ENCODE data around the gene SLC12A2.

The SLC12A2 gene

GRCh38 chr5:128074953-128075352, 8.6 kb upstream of the SLC12A2 start:
- no peak overlapping the region for H3K27ac ChIP-seq (ENCODE audit: low read depth, low read length)
- peaks cover 25% of the 10 kb centered on the region for H3K79me2 ChIP-seq (ENCODE audit: control insufficient read depth, insufficient read depth, low read length, unreplicated experiment)
- no peak overlapping the region for H2AFZ ChIP-seq (ENCODE audit: low read length, unreplicated experiment)
- no peak overlapping the region for H3K4me3 ChIP-seq (ENCODE audit: low read depth, low read length)
- no peaks in the 10 kb centered on the region for H3K36me3 ChIP-seq (ENCODE audit: insufficient read depth, low read length)
- no peaks in the 10 kb centered on the region for H3K4me1 ChIP-seq (ENCODE audit: control insufficient read depth, insufficient read depth, low read length, unreplicated experiment)
- no peaks in the 10 kb centered on the region for H3K27me3 ChIP-seq (ENCODE audit: insufficient read depth, low read length)

DNA sequence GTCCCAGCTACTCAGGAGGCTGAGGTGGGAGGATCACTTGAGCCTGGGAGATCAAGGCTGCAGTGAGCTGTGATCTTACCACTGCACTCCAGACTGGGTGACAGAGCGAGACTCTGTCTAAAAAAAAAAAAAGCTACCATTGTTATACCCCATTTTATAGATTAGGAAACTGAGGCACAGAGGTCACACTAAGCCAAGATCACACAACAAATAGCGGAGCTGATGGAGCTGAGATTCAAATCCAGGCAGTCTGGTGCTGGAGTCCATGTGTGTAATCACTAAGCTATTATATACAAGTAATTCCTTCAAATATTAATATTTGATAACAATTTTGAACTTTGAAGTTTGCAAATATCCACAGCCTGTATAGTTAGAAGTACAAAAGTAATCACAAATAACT, 6.0 kb upstream of the SLC12A2 start:
- Histone ChIP-seq H3K27me3 (ENCODE audit: insufficient read depth, low read length) (no peaks in the 10 kb centered on the region), H3K36me3 (ENCODE audit: insufficient read depth, low read length) (no peaks in the 10 kb centered on the region; the same call in 1 of the 2 replicates), H3K4me1 (ENCODE audit: control insufficient read depth, insufficient read depth, low read length, unreplicated experiment) (peaks cover 16% of the 10 kb centered on the region), H3K4me3 (ENCODE audit: low read depth, low read length) (no peak overlapping the region), H3K27ac (ENCODE audit: low read depth, low read length) (no peak overlapping the region), H3K79me2 (ENCODE audit: control insufficient read depth, insufficient read depth, low read length, unreplicated experiment) (peaks cover 41% of the 10 kb centered on the region), H2AFZ (ENCODE audit: low read length, unreplicated experiment) (no peak overlapping the region)

- H3K36me3 ChIP-seq (ENCODE audit: insufficient read depth, low read length): no peaks in the 10 kb centered on the region; the same call in 1 of the 2 replicates
- peak overlapping the region; percentile 72 for H2AFZ ChIP-seq (ENCODE audit: low read length, unreplicated experiment)
- no peaks in the 10 kb centered on the region for H3K27me3 ChIP-seq (ENCODE audit: insufficient read depth, low read length)
- H3K4me1 ChIP-seq (ENCODE audit: control insufficient read depth, insufficient read depth, low read length, unreplicated experiment): peaks cover 24% of the 10 kb centered on the region
- peaks cover 60% of the 10 kb centered on the region for H3K79me2 ChIP-seq (ENCODE audit: control insufficient read depth, insufficient read depth, low read length, unreplicated experiment)
- H3K27ac ChIP-seq (ENCODE audit: low read depth, low read length): no peak overlapping the region
- H3K4me3 ChIP-seq (ENCODE audit: low read depth, low read length): peak overlapping the region; percentile 95
These were observed 2.3 kb upstream of the SLC12A2 start for GRCh38 chr5:128081111-128081851.

GRCh38 chr5:128082551-128083032, 974 bp upstream of the SLC12A2 start:
- Histone ChIP-seq H3K27me3 (ENCODE audit: insufficient read depth, low read length) (no peaks in the 10 kb centered on the region), H3K4me1 (ENCODE audit: control insufficient read depth, insufficient read depth, low read length, unreplicated experiment) (peaks cover 24% of the 10 kb centered on the region), H3K36me3 (ENCODE audit: insufficient read depth, low read length) (no peaks in the 10 kb centered on the region; the same call in 1 of the 2 replicates), H3K27ac (ENCODE audit: low read depth, low read length) (peak overlapping the region; percentile 71), H3K79me2 (ENCODE audit: control insufficient read depth, insufficient read depth, low read length, unreplicated experiment) (peaks cover 65% of the 10 kb centered on the region), H3K4me3 (ENCODE audit: low read depth, low read length) (peak overlapping the region; percentile 95), H2AFZ (ENCODE audit: low read length, unreplicated experiment) (peak overlapping the region; percentile 76)

DNA sequence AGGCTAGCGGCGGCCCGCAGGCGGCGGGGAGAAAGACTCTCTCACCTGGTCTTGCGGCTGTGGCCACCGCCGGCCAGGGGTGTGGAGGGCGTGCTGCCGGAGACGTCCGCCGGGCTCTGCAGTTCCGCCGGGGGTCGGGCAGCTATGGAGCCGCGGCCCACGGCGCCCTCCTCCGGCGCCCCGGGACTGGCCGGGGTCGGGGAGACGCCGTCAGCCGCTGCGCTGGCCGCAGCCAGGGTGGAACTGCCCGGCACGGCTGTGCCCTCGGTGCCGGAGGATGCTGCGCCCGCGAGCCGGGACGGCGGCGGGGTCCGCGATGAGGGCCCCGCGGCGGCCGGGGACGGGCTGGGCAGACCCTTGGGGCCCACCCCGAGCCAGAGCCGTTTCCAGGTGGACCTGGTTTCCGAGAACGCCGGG, 253 bp downstream of the SLC12A2 start:
- no peaks in the 10 kb centered on the region for H3K27me3 ChIP-seq (ENCODE audit: insufficient read depth, low read length)
- H3K27ac ChIP-seq (ENCODE audit: low read depth, low read length): peak overlapping the region; percentile 71; the same call in 1 of the 2 replicates
- H3K79me2 ChIP-seq (ENCODE audit: control insufficient read depth, insufficient read depth, low read length, unreplicated experiment): peaks cover 64% of the 10 kb centered on the region
- peak overlapping the region; percentile 65 for H2AFZ ChIP-seq (ENCODE audit: low read length, unreplicated experiment)
- H3K36me3 ChIP-seq (ENCODE audit: insufficient read depth, low read length): no peaks in the 10 kb centered on the region; the same call in 1 of the 2 replicates
- H3K4me3 ChIP-seq (ENCODE audit: low read depth, low read length): peak overlapping the region; percentile 95
- H3K4me1 ChIP-seq (ENCODE audit: control insufficient read depth, insufficient read depth, low read length, unreplicated experiment): peaks cover 24% of the 10 kb centered on the region

DNA sequence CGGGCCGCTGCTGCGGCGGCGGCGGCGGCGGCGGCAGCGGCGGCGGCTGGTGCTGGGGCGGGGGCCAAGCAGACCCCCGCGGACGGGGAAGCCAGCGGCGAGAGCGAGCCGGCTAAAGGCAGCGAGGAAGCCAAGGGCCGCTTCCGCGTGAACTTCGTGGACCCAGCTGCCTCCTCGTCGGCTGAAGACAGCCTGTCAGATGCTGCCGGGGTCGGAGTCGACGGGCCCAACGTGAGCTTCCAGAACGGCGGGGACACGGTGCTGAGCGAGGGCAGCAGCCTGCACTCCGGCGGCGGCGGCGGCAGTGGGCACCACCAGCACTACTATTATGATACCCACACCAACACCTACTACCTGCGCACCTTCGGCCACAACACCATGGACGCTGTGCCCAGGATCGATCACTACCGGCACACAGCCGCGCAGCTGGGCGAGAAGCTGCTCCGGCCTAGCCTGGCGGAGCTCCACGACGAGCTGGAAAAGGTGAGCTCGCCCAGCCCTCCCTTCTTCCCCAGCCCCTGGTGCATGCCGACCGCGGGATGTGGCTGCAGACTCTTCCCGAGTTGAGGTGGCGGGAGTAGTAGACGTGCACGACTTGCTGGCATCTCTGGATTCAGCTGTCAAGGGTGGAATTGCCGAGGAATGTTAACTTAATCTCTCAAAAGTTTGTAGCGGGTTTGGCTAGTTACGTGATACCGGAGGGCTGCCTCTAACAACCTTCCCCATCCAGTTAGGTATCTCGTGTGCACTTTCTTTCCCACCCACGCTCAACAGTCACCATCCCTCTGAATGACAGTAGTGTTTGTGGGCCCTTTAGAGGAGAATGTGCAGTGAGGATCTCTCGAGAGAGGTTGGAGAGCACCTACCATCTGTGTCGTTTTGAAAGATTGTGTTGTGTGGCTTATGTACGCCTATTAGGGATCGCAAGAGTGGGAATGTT, 932 bp downstream of the SLC12A2 start:
- H2AFZ ChIP-seq (ENCODE audit: low read length, unreplicated experiment): peak overlapping the region; percentile 76
- H3K27me3 ChIP-seq (ENCODE audit: insufficient read depth, low read length): no peaks in the 10 kb centered on the region
- no peaks in the 10 kb centered on the region; the same call in 1 of the 2 replicates for H3K36me3 ChIP-seq (ENCODE audit: insufficient read depth, low read length)
- H3K27ac ChIP-seq (ENCODE audit: low read depth, low read length): no peak overlapping the region
- H3K4me1 ChIP-seq (ENCODE audit: control insufficient read depth, insufficient read depth, low read length, unreplicated experiment): peaks cover 24% of the 10 kb centered on the region
- peaks cover 58% of the 10 kb centered on the region for H3K79me2 ChIP-seq (ENCODE audit: control insufficient read depth, insufficient read depth, low read length, unreplicated experiment)
- H3K4me3 ChIP-seq (ENCODE audit: low read depth, low read length): peak overlapping the region; percentile 95

- H3K79me2 ChIP-seq (ENCODE audit: control insufficient read depth, insufficient read depth, low read length, unreplicated experiment): peaks cover 55% of the 10 kb centered on the region
- no peaks in the 10 kb centered on the region for H3K27me3 ChIP-seq (ENCODE audit: insufficient read depth, low read length)
- H3K4me1 ChIP-seq (ENCODE audit: control insufficient read depth, insufficient read depth, low read length, unreplicated experiment): peaks cover 22% of the 10 kb centered on the region
- H2AFZ ChIP-seq (ENCODE audit: low read length, unreplicated experiment): no peak overlapping the region
- H3K27ac ChIP-seq (ENCODE audit: low read depth, low read length): no peak overlapping the region
- peak overlapping the region; percentile 95 for H3K4me3 ChIP-seq (ENCODE audit: low read depth, low read length)
- H3K36me3 ChIP-seq (ENCODE audit: insufficient read depth, low read length): no peaks in the 10 kb centered on the region; the same call in 1 of the 2 replicates
These were observed 1.8 kb downstream of the SLC12A2 start for GRCh38 chr5:128085413-128085812.

- Histone ChIP-seq H3K4me3 (ENCODE audit: low read depth, low read length) (no peak overlapping the region), H2AFZ (ENCODE audit: low read length, unreplicated experiment) (no peak overlapping the region), H3K27ac (ENCODE audit: low read depth, low read length) (no peak overlapping the region), H3K27me3 (ENCODE audit: insufficient read depth, low read length) (no peaks in the 10 kb centered on the region), H3K79me2 (ENCODE audit: control insufficient read depth, insufficient read depth, low read length, unreplicated experiment) (peaks cover 17% of the 10 kb centered on the region), H3K36me3 (ENCODE audit: insufficient read depth, low read length) (peaks cover 2% of the 10 kb centered on the region; the same call in 1 of the 2 replicates), H3K4me1 (ENCODE audit: control insufficient read depth, insufficient read depth, low read length, unreplicated experiment) (no peaks in the 10 kb centered on the region)
These were observed 8.0 kb downstream of the SLC12A2 start for GRCh38 chr5:128091579-128091978.

DNA sequence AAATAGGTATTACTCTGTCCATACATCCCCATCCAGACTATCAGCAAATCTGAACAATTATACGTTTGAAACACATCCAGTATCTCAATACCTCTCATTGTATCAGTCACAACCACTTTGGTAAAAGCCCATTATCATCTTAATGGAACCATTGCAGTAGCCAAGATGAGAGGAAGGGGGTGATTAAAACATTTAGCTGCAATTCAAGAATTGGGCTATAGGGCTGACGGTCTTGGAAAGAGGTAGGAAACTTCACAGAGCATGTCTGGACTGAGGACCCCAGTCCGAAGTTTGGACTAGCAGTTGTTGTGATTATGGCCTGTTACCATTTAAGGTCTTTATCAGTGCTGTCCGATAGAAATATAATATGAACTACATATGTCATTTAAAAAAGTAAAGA, 8.6 kb downstream of the SLC12A2 start:
- no peak overlapping the region for H3K4me3 ChIP-seq (ENCODE audit: low read depth, low read length)
- no peak overlapping the region for H2AFZ ChIP-seq (ENCODE audit: low read length, unreplicated experiment)
- H3K27me3 ChIP-seq (ENCODE audit: insufficient read depth, low read length): no peaks in the 10 kb centered on the region
- peaks cover 8% of the 10 kb centered on the region; the same call in 1 of the 2 replicates for H3K36me3 ChIP-seq (ENCODE audit: insufficient read depth, low read length)
- no peaks in the 10 kb centered on the region for H3K4me1 ChIP-seq (ENCODE audit: control insufficient read depth, insufficient read depth, low read length, unreplicated experiment)
- no peak overlapping the region for H3K27ac ChIP-seq (ENCODE audit: low read depth, low read length)
- H3K79me2 ChIP-seq (ENCODE audit: control insufficient read depth, insufficient read depth, low read length, unreplicated experiment): peaks cover 13% of the 10 kb centered on the region

GRCh38 chr5:128093368-128093767, 9.8 kb downstream of the SLC12A2 start:
- H3K27ac ChIP-seq (ENCODE audit: low read depth, low read length): no peak overlapping the region
- H3K79me2 ChIP-seq (ENCODE audit: control insufficient read depth, insufficient read depth, low read length, unreplicated experiment): peaks cover 7% of the 10 kb centered on the region
- no peak overlapping the region for H3K4me3 ChIP-seq (ENCODE audit: low read depth, low read length)
- peaks cover 11% of the 10 kb centered on the region; the same call in 1 of the 2 replicates for H3K36me3 ChIP-seq (ENCODE audit: insufficient read depth, low read length)
- H3K27me3 ChIP-seq (ENCODE audit: insufficient read depth, low read length): no peaks in the 10 kb centered on the region
- no peaks in the 10 kb centered on the region for H3K4me1 ChIP-seq (ENCODE audit: control insufficient read depth, insufficient read depth, low read length, unreplicated experiment)
- H2AFZ ChIP-seq (ENCODE audit: low read length, unreplicated experiment): no peak overlapping the region
